ENCODE data around the gene CEL. TPM values are rescaled to one million over a fixed set of nuclear protein-coding genes. Genes with fewer than 3 reads are reported as not detected.

Gene CEL
- total RNA-seq, 1 experiment from 2014 or later: 6.9 TPM

GRCh38 chr9:133114886-133115603 lies 53.3 kb downstream of the CEL start (continued):
- TF ChIP-seq CEBPB (IDR thresholded peaks at IDR 0.05; ENCODE audit: low read depth): no peak
- TF ChIP-seq ATF3 (IDR thresholded peaks at IDR 0.05): no peak
- TF ChIP-seq EGR1 (IDR thresholded peaks at IDR 0.05; ENCODE audit: low read depth): no peak
- no peak for TF ChIP-seq EZH2 (IDR thresholded peaks at IDR 0.05)
- no peak for TF ChIP-seq CBX3 (IDR thresholded peaks at IDR 0.05; ENCODE audit: low read depth)
- TF ChIP-seq SRF (IDR thresholded peaks at IDR 0.05; ENCODE audit: low read depth): no peak
- no peak for TF ChIP-seq ZBTB33 (IDR thresholded peaks at IDR 0.05; ENCODE audit: extremely low read depth, insufficient replicate concordance, low read length)
- no peak for TF ChIP-seq ZNF274 (IDR thresholded peaks at IDR 0.05; ENCODE audit: low read depth, low read length)

GRCh38 chr9:133115604-133116345 lies 54.0 kb downstream of the CEL start:
- no peaks in the 10 kb centered on the region for H3K36me3 ChIP-seq (ENCODE audit: control insufficient read depth in 1 of 2, insufficient read depth in 2 of 2, low read length in 2 of 2)
- RAD21 ChIA-PET (ENCODE audit: low non-redundant PET in 1 of 2, low total read pairs in 2 of 2, uncharacterized antibody in 2 of 2, unreplicated experiment in 2 of 2): no interaction called here
- CTCF ChIA-PET: interaction anchor here (1.3 kb wide), 1 partner anchor 29 kb away, joined by 5 read pairs; no protein-coding TSS in a partner anchor
- no peak overlapping the region for H3K4me2 ChIP-seq (ENCODE audit: low read length)
- no peaks in the 10 kb centered on the region for H3K27me3 ChIP-seq (ENCODE audit: insufficient read depth, low read length)
- H3K79me2 ChIP-seq (ENCODE audit: insufficient read depth, low read length): peaks cover 41% of the 10 kb centered on the region
- no peak for DNase-seq (ENCODE audit: low read depth, low spot score)
- H3K4me3 ChIP-seq (replicated peaks in 1 of 2; ENCODE audit: low read depth in 1 of 2, low read length in 2 of 2): no peak overlapping the region
- no peak for TF ChIP-seq CEBPB (IDR thresholded peaks at IDR 0.05; ENCODE audit: low read depth)
- TF ChIP-seq CBX3 (IDR thresholded peaks at IDR 0.05; ENCODE audit: low read depth): no peak
- no peak for TF ChIP-seq ZBTB33 (IDR thresholded peaks at IDR 0.05; ENCODE audit: extremely low read depth, insufficient replicate concordance, low read length)
- no peak for TF ChIP-seq SP1 (IDR thresholded peaks at IDR 0.05; ENCODE audit: low read depth)
- no peak for TF ChIP-seq EZH2 (IDR thresholded peaks at IDR 0.05)
- TF ChIP-seq EGR1 (IDR thresholded peaks at IDR 0.05; ENCODE audit: low read depth): no peak
- no peak for TF ChIP-seq ZNF274 (IDR thresholded peaks at IDR 0.05; ENCODE audit: low read depth, low read length)
- no peak for TF ChIP-seq EZH2phosphoT487 (IDR thresholded peaks at IDR 0.05; ENCODE audit: borderline replicate concordance)
- no peak for TF ChIP-seq POLR2AphosphoS5 (IDR thresholded peaks at IDR 0.05; ENCODE audit: low read depth, low read length)
- TF ChIP-seq FOSL1 (IDR thresholded peaks at IDR 0.05; ENCODE audit: low read depth): no peak
- no peak for TF ChIP-seq RAD21 (IDR thresholded peaks at IDR 0.05; ENCODE audit: low read depth)
- no peak for TF ChIP-seq POLR2A (IDR thresholded peaks at IDR 0.05; ENCODE audit: borderline replicate concordance, extremely low read depth, insufficient read depth, insufficient read length)
- TF ChIP-seq MAX (IDR thresholded peaks at IDR 0.05): no peak
- TF ChIP-seq SRF (IDR thresholded peaks at IDR 0.05; ENCODE audit: low read depth): no peak
- no peak for TF ChIP-seq JUND (IDR thresholded peaks at IDR 0.05)
- no peak for TF ChIP-seq TCF7L2 (IDR thresholded peaks at IDR 0.05; ENCODE audit: borderline replicate concordance, extremely low read depth, insufficient read depth, insufficient read length)
- TF ChIP-seq ELF1 (IDR thresholded peaks at IDR 0.05; ENCODE audit: borderline replicate concordance, low read depth): no peak
- POLR2A ChIA-PET: no interaction called here
- H2AFZ ChIP-seq (ENCODE audit: low read depth, low read length, poor library complexity, severe bottlenecking): no peak overlapping the region
- no peaks in the 10 kb centered on the region for H3K9me3 ChIP-seq (ENCODE audit: control insufficient read depth in 1 of 2, insufficient read depth in 1 of 2, low read depth in 1 of 2, low read length in 2 of 2)
- no peaks in the 10 kb centered on the region for H3K9me2 ChIP-seq (ENCODE audit: insufficient read depth)
- no peaks in the 10 kb centered on the region for H4K20me1 ChIP-seq (ENCODE audit: insufficient read depth)
- no peak overlapping the region for H3K9ac ChIP-seq (ENCODE audit: low read length)
- BruUV-seq (replicated peaks): no TSS peak
- intact Hi-C loops (cut with micrococcal nuclease): no loop called here
- H3K27ac ChIP-seq (ENCODE audit: low read depth, low read length): no peak overlapping the region
- peaks cover 3 to 27% of the 10 kb centered on the region in 2 experiments for H3K4me1 ChIP-seq (ENCODE audit: control insufficient read depth in 1 of 2, insufficient read depth in 2 of 2, low read length in 2 of 2)
- ATAC-seq: no peak
